Measurements from ENCODE around the gene ZPLD1. TPM values are rescaled to one million over a fixed set of nuclear protein-coding genes. Genes with fewer than 3 reads are reported as not detected.

The ZPLD1 gene
- total RNA-seq, 3 donors from 2014 or later: 0.33 to 0.59 TPM; not detected in 1

DNA sequence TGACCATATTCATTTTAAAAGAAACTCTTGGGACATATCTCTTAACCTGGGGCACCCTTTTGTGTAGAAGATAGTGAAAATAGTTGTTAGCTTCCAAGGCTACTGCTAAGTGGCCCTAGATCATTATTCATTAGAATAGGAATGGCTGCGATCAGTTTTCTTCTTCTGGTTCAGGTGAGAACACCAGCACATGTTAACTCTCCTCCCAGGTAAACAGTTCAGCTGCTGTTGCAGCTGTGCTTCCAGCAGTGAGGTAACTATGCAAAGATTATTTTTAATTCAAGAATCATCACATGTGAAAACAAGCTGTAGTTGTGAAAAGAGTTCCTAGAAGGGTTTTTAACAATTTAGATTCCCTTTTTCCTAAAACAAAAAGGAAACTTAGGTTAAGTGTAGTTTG lies 43.3 kb downstream of the ZPLD1 start:
- H3K27ac ChIP-seq: no peak overlapping the region
- H3K4me3 ChIP-seq: no peak overlapping the region
- H3K4me1 ChIP-seq: no peaks in the 10 kb centered on the region
- intact Hi-C loops (cut with DNase I; ENCODE audit: low total_unique reads): no loop called here
- no peaks in the 10 kb centered on the region for H3K36me3 ChIP-seq
- DNase-seq (ENCODE audit: low spot score in 2 of 2): no peak
- no peak for TF ChIP-seq POLR2AphosphoS5 (IDR thresholded peaks at IDR 0.05)
- no peak for TF ChIP-seq POLR2A (IDR thresholded peaks at IDR 0.05)
- TF ChIP-seq, protein P1, sequence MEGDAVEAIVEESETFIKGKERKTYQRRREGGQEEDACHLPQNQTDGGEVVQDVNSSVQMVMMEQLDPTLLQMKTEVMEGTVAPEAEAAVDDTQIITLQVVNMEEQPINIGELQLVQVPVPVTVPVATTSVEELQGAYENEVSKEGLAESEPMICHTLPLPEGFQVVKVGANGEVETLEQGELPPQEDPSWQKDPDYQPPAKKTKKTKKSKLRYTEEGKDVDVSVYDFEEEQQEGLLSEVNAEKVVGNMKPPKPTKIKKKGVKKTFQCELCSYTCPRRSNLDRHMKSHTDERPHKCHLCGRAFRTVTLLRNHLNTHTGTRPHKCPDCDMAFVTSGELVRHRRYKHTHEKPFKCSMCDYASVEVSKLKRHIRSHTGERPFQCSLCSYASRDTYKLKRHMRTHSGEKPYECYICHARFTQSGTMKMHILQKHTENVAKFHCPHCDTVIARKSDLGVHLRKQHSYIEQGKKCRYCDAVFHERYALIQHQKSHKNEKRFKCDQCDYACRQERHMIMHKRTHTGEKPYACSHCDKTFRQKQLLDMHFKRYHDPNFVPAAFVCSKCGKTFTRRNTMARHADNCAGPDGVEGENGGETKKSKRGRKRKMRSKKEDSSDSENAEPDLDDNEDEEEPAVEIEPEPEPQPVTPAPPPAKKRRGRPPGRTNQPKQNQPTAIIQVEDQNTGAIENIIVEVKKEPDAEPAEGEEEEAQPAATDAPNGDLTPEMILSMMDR (IDR thresholded peaks at IDR 0.05): no peak
- no peaks in the 10 kb centered on the region for H3K9me3 ChIP-seq
- no peaks in the 10 kb centered on the region for H3K27me3 ChIP-seq

DNA sequence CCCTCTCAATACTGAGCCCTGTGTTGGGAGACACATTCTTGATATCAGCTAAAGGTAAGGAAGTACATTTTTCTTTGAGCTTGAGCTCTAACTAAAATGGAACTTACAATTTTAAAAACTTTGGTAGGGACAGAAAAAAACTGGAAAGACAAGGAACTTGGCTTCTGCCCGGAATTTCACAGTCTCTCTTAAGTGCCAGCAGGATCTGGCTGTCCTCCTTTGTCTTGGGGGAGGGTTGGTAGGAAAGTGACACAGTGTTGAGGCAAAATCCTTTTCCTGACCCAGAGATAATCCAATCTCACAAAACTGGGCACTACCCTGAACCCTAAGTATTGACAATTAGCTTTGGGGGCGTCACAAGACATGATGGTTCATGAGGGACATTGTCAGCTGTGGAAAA lies 45.3 kb downstream of the ZPLD1 start:
- intact Hi-C loops (cut with DNase I; ENCODE audit: low total_unique reads): no loop called here
- peak overlapping the region; percentile 43 to 64 for H3K27ac ChIP-seq
- H3K4me1 ChIP-seq: no peaks in the 10 kb centered on the region
- no peak for DNase-seq (ENCODE audit: low spot score in 2 of 2)
- H3K27me3 ChIP-seq: no peaks in the 10 kb centered on the region
- TF ChIP-seq, protein P1 (IDR thresholded peaks at IDR 0.05): no peak
- TF ChIP-seq POLR2AphosphoS5 (IDR thresholded peaks at IDR 0.05): no peak
- H3K9me3 ChIP-seq: no peaks in the 10 kb centered on the region
- no peak overlapping the region for H3K4me3 ChIP-seq
- no peaks in the 10 kb centered on the region for H3K36me3 ChIP-seq

DNA sequence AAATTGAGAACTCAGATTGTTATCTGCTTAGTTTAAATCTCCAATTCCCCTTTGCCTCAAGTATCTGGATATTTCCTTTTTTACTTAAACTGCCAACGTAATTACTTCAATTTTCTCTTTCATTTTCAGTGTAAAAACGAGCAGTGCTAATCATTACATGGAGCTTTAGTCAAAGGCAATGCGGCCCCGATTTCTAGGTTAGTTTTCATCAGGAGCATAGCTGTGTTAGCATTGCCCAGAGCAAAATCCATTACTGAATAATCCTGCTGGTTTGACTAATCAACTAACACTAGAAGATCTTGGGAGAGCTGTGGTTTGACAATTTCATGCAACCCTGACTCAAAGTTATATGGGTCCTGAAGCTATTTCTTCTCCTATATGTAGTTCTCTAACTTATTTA lies 46.2 kb downstream of the ZPLD1 start:
- H3K27ac ChIP-seq: peak overlapping the region; percentile 33 to 43
- peak overlapping the region in 2 of 3 donors; percentile 4 to 42 for H3K4me3 ChIP-seq
- TF ChIP-seq POLR2A (IDR thresholded peaks at IDR 0.05) (no peak), POLR2AphosphoS5 (IDR thresholded peaks at IDR 0.05) (no peak)
- TF ChIP-seq, protein P1 (IDR thresholded peaks at IDR 0.05): no peak
- no peaks in the 10 kb centered on the region for H3K27me3 ChIP-seq
- no peaks in the 10 kb centered on the region for H3K4me1 ChIP-seq
- H3K36me3 ChIP-seq: no peaks in the 10 kb centered on the region
- intact Hi-C loops (cut with DNase I; ENCODE audit: low total_unique reads): no loop called here
- DNase-seq (ENCODE audit: low spot score in 2 of 2): no peak
- H3K9me3 ChIP-seq: no peaks in the 10 kb centered on the region

DNA sequence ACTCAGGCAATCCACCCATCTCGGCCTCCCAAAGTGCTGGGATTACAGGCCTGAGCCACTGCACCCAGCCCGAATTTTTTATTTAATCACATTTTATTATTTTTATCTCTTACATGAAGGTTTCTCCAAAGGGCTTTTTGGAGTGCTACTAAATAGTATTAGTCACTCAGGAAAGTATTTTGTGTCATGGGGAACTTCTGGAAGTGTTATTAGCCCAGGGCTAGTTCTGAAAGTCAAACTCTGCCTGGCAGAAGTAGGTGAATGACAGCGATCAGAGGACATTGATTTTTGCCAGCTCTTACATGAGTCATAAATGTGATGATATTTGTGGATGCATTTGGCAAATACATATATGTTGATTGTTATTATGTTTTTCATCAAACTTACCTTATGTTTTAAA lies 48.7 kb downstream of the ZPLD1 start:
- H3K27ac ChIP-seq: no peak overlapping the region
- H3K4me1 ChIP-seq: no peaks in the 10 kb centered on the region
- H3K9me3 ChIP-seq: no peaks in the 10 kb centered on the region
- H3K4me3 ChIP-seq: no peak overlapping the region
- H3K27me3 ChIP-seq: no peaks in the 10 kb centered on the region
- DNase-seq (ENCODE audit: low spot score in 2 of 2): no peak
- TF ChIP-seq POLR2A (IDR thresholded peaks at IDR 0.05) (no peak), POLR2AphosphoS5 (IDR thresholded peaks at IDR 0.05) (no peak)
- TF ChIP-seq, protein P1 (IDR thresholded peaks at IDR 0.05): no peak
- H3K36me3 ChIP-seq: no peaks in the 10 kb centered on the region
- intact Hi-C loops (cut with DNase I; ENCODE audit: low total_unique reads): no loop called here

DNA sequence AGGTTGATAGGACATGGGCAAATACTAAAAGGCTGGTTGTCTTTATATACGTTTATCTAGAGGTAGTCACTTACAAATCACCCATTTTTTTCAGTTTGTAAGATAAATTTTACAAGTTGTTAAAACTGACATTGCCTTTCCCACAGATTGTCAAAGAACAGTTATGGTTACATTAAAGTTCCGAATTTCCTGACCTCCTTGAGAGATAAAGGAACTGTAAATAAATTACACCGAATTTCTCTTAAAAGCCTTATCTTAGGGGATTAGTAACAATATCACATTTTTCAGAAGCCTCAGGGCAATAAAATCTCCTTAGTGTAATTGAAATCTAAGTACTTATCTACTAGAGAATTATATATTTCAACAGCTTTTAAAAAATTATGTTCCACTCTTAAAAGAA lies 49.5 kb downstream of the ZPLD1 start:
- TF ChIP-seq, protein P1 (IDR thresholded peaks at IDR 0.05): no peak
- TF ChIP-seq POLR2AphosphoS5 (IDR thresholded peaks at IDR 0.05) (no peak), POLR2A (IDR thresholded peaks at IDR 0.05) (no peak)
- no peak for DNase-seq (ENCODE audit: low spot score in 2 of 2)
- Histone ChIP-seq H3K27me3 (no peaks in the 10 kb centered on the region), H3K36me3 (no peaks in the 10 kb centered on the region), H3K27ac (no peak overlapping the region), H3K4me1 (no peaks in the 10 kb centered on the region), H3K9me3 (no peaks in the 10 kb centered on the region), H3K4me3 (no peak overlapping the region)
- intact Hi-C loops (cut with DNase I; ENCODE audit: low total_unique reads): no loop called here
